K562 (cell line): ENCODE measurements around the gene HCN3. TPM values are rescaled to one million over a fixed set of nuclear protein-coding genes. Genes with fewer than 3 reads are reported as not detected.

Source experiments
- CTBP1 ChIP-seq: fragments of 450-650 bp; IDR thresholded peaks from 2 replicates; pipeline ENCODE4 v1.6.1; 2016; ENCODE audit warnings: borderline replicate concordance
- CXXC5 ChIP-seq: fragments of 250-450 bp; sonication (Bioruptor Pico); IDR thresholded peaks from 2 replicates; pipeline ENCODE4 v1.8.0; 2022; ENCODE audit warnings: inconsistent platforms, mild to moderate bottlenecking, moderate library complexity
- ESRRB ChIP-seq: fragments of 250-450 bp; sonication (Bioruptor Pico); IDR thresholded peaks from 2 replicates; pipeline ENCODE4 v1.5.0; 2020; ENCODE audit warnings: mild to moderate bottlenecking, moderate library complexity, borderline replicate concordance
- HINFP ChIP-seq: fragments of 450-650 bp; conservative IDR thresholded peaks from 2 replicates; pipeline ENCODE4 v1.6.1; 2016; ENCODE audit warnings: missing genetic modification characterization, low read depth, mild to moderate bottlenecking, control low read depth, missing compliant biosample characterization
- MAX ChIP-seq: sonication (generic); formaldehyde crosslinking; IDR thresholded peaks from 2 replicates; pipeline ENCODE4 v1.9.0; 2022; ENCODE audit warnings: mild to moderate bottlenecking, missing genetic modification reagents
- MBD2 ChIP-seq: sonication (generic); IDR thresholded peaks from 2 replicates; pipeline ENCODE4 v1.6.1; 2016; ENCODE audit warnings: low read depth, borderline replicate concordance
- MTA1 ChIP-seq: fragments of 450-650 bp; IDR thresholded peaks from 2 replicates; pipeline ENCODE4 v1.6.1; 2017; ENCODE audit warnings: borderline replicate concordance
- MYC ChIP-seq, 2 experiments: fragments of 250-450 bp in 1 of 2; sonication (Bioruptor Pico) in 1 of 2; IDR thresholded peaks; 2 replicates each; pipeline versions ENCODE4 v1.5.1 to v1.6.1; 2012 to 2021; ENCODE audit warnings: low read depth in 2 of 2, borderline replicate concordance in 1 of 2, improper control_type of control experiment in 1 of 2, low read length in 1 of 2, mild to moderate bottlenecking in 1 of 2, moderate library complexity in 1 of 2
- NR4A1 ChIP-seq, 2 experiments: fragments of 250-450 bp in 1 of 2; fragments of 450-650 bp in 1 of 2; sonication (Bioruptor Pico) in 1 of 2; IDR thresholded peaks; 2 replicates each; pipeline versions ENCODE4 v1.4.0 to v1.6.1; 2016 to 2020; ENCODE audit warnings: mild to moderate bottlenecking in 2 of 2, missing compliant biosample characterization in 1 of 2, missing genetic modification characterization in 1 of 2, moderate library complexity in 1 of 2
- POLR2AphosphoS2 ChIP-seq: IDR thresholded peaks from 2 replicates; pipeline ENCODE4 v1.6.1; 2012; ENCODE audit warnings: low read length, improper control_type of control experiment
- POLR2G ChIP-seq: fragments of 200-400 bp; formaldehyde crosslinking; IDR thresholded peaks from 2 replicates; pipeline ENCODE4 v1.6.1; 2017; ENCODE audit warnings: low read depth, mild to moderate bottlenecking, antibody characterized with exemption, low read length, moderate library complexity
- RB1 ChIP-seq: fragments of 450-650 bp; IDR thresholded peaks from 2 replicates; pipeline ENCODE4 v1.6.1; 2017; ENCODE audit warnings: low read depth, mild to moderate bottlenecking
- RREB1 ChIP-seq: fragments of 250-450 bp; sonication (Bioruptor Pico); IDR thresholded peaks from 2 replicates; pipeline ENCODE4 v1.4.0; 2020
- SUPT5H ChIP-seq: fragments of 450-650 bp; IDR thresholded peaks from 2 replicates; pipeline ENCODE4 v1.6.1; 2016
- ZBTB33 ChIP-seq: sonication (generic); formaldehyde crosslinking; IDR thresholded peaks from 2 replicates; pipeline ENCODE4 v1.8.1; 2023; ENCODE audit warnings: mild to moderate bottlenecking, missing genetic modification reagents
- ZNF696 ChIP-seq: fragments of 250-450 bp; sonication (Bioruptor Pico); conservative IDR thresholded peaks from 2 replicates; pipeline ENCODE4 v1.4.0; 2020; ENCODE audit warnings: mild to moderate bottlenecking, moderate library complexity
- polyA plus RNA-seq, 8 experiments: library from polyadenylated mRNA; depleted of rRNA in 4 of 8; stranded (reverse) in 5 of 8; unstranded in 3 of 8; fragments of >200 nt; fragmentation: Nextera tagmentation in 2 of 8; fragmentation: Illumina TruSeq in 1 of 8; extraction: Ambion mirVana in 2 of 8; extraction: Trizol in 1 of 8; gene quantifications; 2 replicates each; pipeline versions ENCODE4 v1.2.1 to v1.2.3, GENCODE V29; 2011 to 2014; ENCODE audit warnings: inconsistent platforms in 1 of 8, missing spikeins in 1 of 8
- total RNA-seq, 7 experiments: library from RNA; depleted of rRNA in 6 of 7; stranded (reverse); fragments of >200 nt in 6 of 7; fragmentation: Illumina TruSeq in 2 of 7; extraction: Trizol in 2 of 7; gene quantifications; 2 replicates each; pipeline versions ENCODE4 v1.2.1 to v1.2.3, GENCODE V29; 2011 to 2021; ENCODE audit warnings: low replicate concordance in 1 of 7

The HCN3 gene
- total and polyA plus RNA-seq, 9 of the 15 experiments (the other 6 are each of a cell fraction or from before 2014, with no cell fraction given), result 0.91 to 9.7 (median 3.9) TPM

- TF ChIP-seq ZBTB33 (CRISPR knock-in tag) (peak; percentile 95), POLR2AphosphoS2 (peak; percentile 96), ZNF696 (CRISPR knock-in tag) (no peak), SUPT5H (peak; percentile 74), MAX (CRISPR knock-in tag) (no peak), NR4A1 (CRISPR knock-in tag; IDR thresholded peaks at IDR 0.05) (no peak), NR4A1 (tag; IDR thresholded peaks at IDR 0.05) (0 out of 2 replicates have a peak, but pooled peaks have one; percentile 40), ESRRB (CRISPR knock-in tag) (0 out of 2 replicates have a peak, but pooled peaks have one; percentile 30), POLR2G (peak; percentile 82), RB1 (0 out of 2 replicates have a peak, but pooled peaks have one; percentile 7), HINFP (tag) (no peak), RREB1 (no peak), CXXC5 (CRISPR knock-in tag) (peak; percentile 62), MTA1 (no peak), CTBP1 (0 out of 2 replicates have a peak, but pooled peaks have one; percentile 20), MYC (IDR thresholded peaks at IDR 0.05; ENCODE audit: low read depth, low read length) (peak; percentile 46; the same call in 1 of the 2 replicates), MYC (CRISPR knock-in tag; IDR thresholded peaks at IDR 0.05; ENCODE audit: borderline replicate concordance, low read depth) (no peak), MBD2 (0 out of 2 replicates have a peak, but pooled peaks have one; percentile 37)
Measured at GRCh38 chr1:155320661-155321617, 43.7 kb downstream of the HCN3 start, which contains the start of gene RUSC1 (continued).
